HUES64 (cell line): Measurements from ENCODE around the gene EFS.
A peak's percentile ranks its signal among the peaks of the same experiment; 100 is the strongest.

Experiments
- H3K27ac ChIP-seq: 2 replicates; pipeline ENCODE4 v1.7.0; 2013; ENCODE audit warnings: low read depth, low read length, inconsistent platforms
- H3K27me3 ChIP-seq: 2 replicates; pipeline ENCODE4 v1.6.1; 2013; ENCODE audit warnings: mild to moderate bottlenecking, low read length; ENCODE audit not compliant: insufficient read depth
- H3K36me3 ChIP-seq: 2 replicates; pipeline ENCODE4 v1.6.1; 2013; ENCODE audit warnings: mild to moderate bottlenecking, low read length; ENCODE audit not compliant: insufficient read depth
- H3K4me1 ChIP-seq: 2 replicates; pipeline ENCODE4 v1.6.1; 2013; ENCODE audit warnings: mild to moderate bottlenecking, low read length, moderate library complexity; ENCODE audit not compliant: insufficient read depth
- H3K4me3 ChIP-seq: 2 replicates; pipeline ENCODE4 v1.5.1; 2013; ENCODE audit warnings: mild to moderate bottlenecking, low read length, moderate library complexity
- H3K9ac ChIP-seq: 2 replicates; pipeline ENCODE4 v1.6.1; 2013; ENCODE audit warnings: mild to moderate bottlenecking, low read depth, low read length
- H3K9me3 ChIP-seq: 2 replicates; pipeline ENCODE4 v1.6.1; 2013; ENCODE audit warnings: low read depth, low read length; ENCODE audit not compliant: insufficient read depth
- WGBS: fragments of 150-250, 120-280 bp; methylation state at CpG from one replicate; pipeline ENCODE4 v1.1.7; 2013; ENCODE audit warnings: missing lambda C conversion rate; 5-methylcytosine and 5-hydroxymethylcytosine counted together

The EFS gene

DNA sequence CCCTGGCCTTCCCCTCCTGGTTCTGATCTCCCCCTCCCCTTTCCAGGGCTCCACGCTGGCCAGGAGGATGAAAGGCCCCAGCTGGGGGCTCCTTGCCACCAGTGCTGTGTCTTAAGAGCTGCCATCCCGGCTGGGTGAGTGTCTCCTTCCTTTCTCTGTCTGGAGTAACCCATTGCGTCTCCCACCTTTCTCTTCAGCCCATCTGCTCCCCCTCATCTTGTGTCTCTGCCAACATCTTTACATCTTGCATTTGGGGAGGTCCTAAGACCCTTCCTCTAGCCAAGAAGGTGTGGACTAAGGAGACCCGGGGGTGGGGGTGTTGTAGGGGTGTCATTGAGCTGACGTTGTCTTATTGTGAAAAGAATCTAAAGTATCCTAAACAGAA lies 57.8 kb downstream of the EFS start:
- H3K27ac ChIP-seq = peak overlapping the region; percentile 77
- 24% methylated on average over 4 of the region's 5 CpGs for WGBS
- H3K9ac ChIP-seq = peak overlapping the region; percentile 79

GRCh38 chr14:23306412-23307145 lies 58.4 kb downstream of the EFS start, which contains the start of gene BCL2L2:
Gene BCL2L2 (plus strand): TSS chr14:23306833. CDS start chr14:23307768, 935 bp downstream.
- H3K36me3 ChIP-seq = peaks cover 25% of the 10 kb centered on the region
- peaks cover 6% of the 10 kb centered on the region; the same call in 1 of the 2 replicates for H3K4me1 ChIP-seq
- peak within 1 kb of the TSS; percentile 79 for H3K9ac ChIP-seq
- H3K4me3 ChIP-seq = peak within 1 kb of the TSS; percentile 84
- H3K27me3 ChIP-seq = peaks cover 19% of the 10 kb centered on the region
- peak within 1 kb of the TSS; percentile 77 for H3K27ac ChIP-seq
- WGBS = 1% methylated on average over 24 of the region's 24 CpGs
- no peaks in the 10 kb centered on the region for H3K9me3 ChIP-seq

More for the DNA sequence above, 57.8 kb downstream of the EFS start:
- Histone ChIP-seq H3K4me3 (peak overlapping the region; percentile 84), H3K36me3 (peaks cover 27% of the 10 kb centered on the region), H3K4me1 (peaks cover 6% of the 10 kb centered on the region; the same call in 1 of the 2 replicates), H3K27me3 (peaks cover 19% of the 10 kb centered on the region), H3K9me3 (no peaks in the 10 kb centered on the region)
